Ascending aorta (tissue), 2 donors: ENCODE data around the gene CLCN4. TPM values are rescaled to one million over a fixed set of nuclear protein-coding genes. Genes with fewer than 3 reads are reported as not detected.
A peak's percentile ranks its signal among the peaks of the same experiment; 100 is the strongest.

Experiments
- DNase-seq, 2 donors: peaks; one replicate each; pipeline ENCODE4 v3.0.0-alpha.2; 2019; ENCODE audit warnings: low spot score in 2 of 2
- H3K27ac ChIP-seq, 2 donors: fragments of 200-600 bp; sonication (generic); one replicate each; pipeline ENCODE4 v1.5.1; 2016 to 2017; ENCODE audit warnings: mild to moderate bottlenecking in 1 of 2
- H3K27me3 ChIP-seq: fragments of 200-600 bp; sonication (generic); one replicate; pipeline ENCODE4 v1.5.1; 2017
- H3K36me3 ChIP-seq, 2 donors: fragments of 200-600 bp; sonication (generic); one replicate each; pipeline ENCODE4 v1.5.1; 2016
- H3K4me1 ChIP-seq, 2 donors: fragments of 200-600 bp; sonication (generic); one replicate each; pipeline ENCODE4 v1.5.1; 2016 to 2017; ENCODE audit warnings: mild to moderate bottlenecking in 1 of 2
- H3K4me3 ChIP-seq, 2 donors: fragments of 200-600 bp; sonication (generic); one replicate each; pipeline ENCODE4 v1.5.1; 2016 to 2017; ENCODE audit warnings: mild to moderate bottlenecking in 1 of 2
- H3K9me3 ChIP-seq, 2 donors: fragments of 200-600 bp; sonication (generic); one replicate each; pipeline ENCODE4 v1.5.1; 2016
- intact Hi-C: fragments of 100-400 bp; cut with DNase I; formaldehyde crosslinking; loops from one replicate; pipeline ENCODE4 v1.15.1; 2023
- total RNA-seq: library from RNA; depleted of rRNA; stranded (reverse); fragments of >200 nt; gene quantifications from one replicate; pipeline ENCODE4 v1.1.0, GENCODE V29; 2016
- TF ChIP-seq, protein P1 (sequence below), 3 experiments: fragments of 200-600 bp in 2 of 3; fragments of 450-650 bp in 1 of 3; sonication (generic) in 2 of 3; IDR thresholded peaks; one replicate each; pipeline ENCODE4 v1.5.1; 2016 to 2019; ENCODE audit warnings: antibody characterized with exemption in 3 of 3, mild to moderate bottlenecking in 1 of 3, moderate library complexity in 1 of 3

Gene CLCN4
- total RNA-seq, 1 donor from 2014 or later = 4.4 TPM

DNA sequence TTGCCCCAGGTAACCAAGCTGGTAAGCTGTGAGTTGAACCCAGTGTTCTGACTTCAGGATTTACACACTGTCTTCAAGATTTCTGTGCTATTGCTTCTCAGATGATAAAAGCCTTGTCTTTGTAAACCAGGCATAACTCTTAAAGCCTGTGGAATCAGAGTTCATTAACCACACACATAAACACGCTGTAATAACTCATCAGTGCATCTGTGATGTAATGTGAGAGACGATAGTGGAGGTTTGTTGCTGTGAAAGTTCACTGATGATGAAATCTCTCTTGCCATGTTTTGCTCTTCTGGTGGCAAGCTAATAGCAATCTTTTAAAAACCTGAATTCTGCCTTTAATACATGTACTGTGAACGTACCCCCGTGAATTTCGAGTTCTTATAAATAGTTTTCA lies 41.5 kb downstream of the CLCN4 start:
- intact Hi-C loops = no loop called here
- TF ChIP-seq, protein P1, sequence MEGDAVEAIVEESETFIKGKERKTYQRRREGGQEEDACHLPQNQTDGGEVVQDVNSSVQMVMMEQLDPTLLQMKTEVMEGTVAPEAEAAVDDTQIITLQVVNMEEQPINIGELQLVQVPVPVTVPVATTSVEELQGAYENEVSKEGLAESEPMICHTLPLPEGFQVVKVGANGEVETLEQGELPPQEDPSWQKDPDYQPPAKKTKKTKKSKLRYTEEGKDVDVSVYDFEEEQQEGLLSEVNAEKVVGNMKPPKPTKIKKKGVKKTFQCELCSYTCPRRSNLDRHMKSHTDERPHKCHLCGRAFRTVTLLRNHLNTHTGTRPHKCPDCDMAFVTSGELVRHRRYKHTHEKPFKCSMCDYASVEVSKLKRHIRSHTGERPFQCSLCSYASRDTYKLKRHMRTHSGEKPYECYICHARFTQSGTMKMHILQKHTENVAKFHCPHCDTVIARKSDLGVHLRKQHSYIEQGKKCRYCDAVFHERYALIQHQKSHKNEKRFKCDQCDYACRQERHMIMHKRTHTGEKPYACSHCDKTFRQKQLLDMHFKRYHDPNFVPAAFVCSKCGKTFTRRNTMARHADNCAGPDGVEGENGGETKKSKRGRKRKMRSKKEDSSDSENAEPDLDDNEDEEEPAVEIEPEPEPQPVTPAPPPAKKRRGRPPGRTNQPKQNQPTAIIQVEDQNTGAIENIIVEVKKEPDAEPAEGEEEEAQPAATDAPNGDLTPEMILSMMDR (IDR thresholded peaks at IDR 0.05) = no peak
- Histone ChIP-seq H3K36me3 (no peaks in the 10 kb centered on the region), H3K27ac (no peak overlapping the region), H3K9me3 (no peaks in the 10 kb centered on the region), H3K4me3 (no peak overlapping the region), H3K27me3 (no peaks in the 10 kb centered on the region), H3K4me1 (no peaks in the 10 kb centered on the region)
- DNase-seq = no peak

DNA sequence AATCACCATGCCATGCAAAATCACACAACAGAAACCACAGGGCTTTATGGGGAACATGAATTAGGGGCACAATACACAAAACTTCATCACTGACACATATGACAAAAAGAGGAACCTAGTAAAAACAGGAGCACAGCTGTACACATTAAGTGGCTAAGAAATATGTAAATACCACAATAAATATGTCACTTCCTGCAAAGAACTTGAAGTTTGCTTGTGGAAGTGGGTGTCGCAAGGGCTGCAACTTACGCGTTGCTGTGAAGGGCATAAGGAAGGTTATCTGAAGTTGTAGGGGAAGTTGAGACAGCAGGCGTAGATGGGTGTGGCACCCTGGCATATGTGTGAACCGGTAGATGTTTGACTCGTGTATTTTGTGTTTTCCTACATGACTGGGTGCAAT lies 42.4 kb downstream of the CLCN4 start:
- intact Hi-C loops = no loop called here
- Histone ChIP-seq H3K4me3 (no peak overlapping the region), H3K4me1 (no peaks in the 10 kb centered on the region), H3K27ac (no peak overlapping the region), H3K36me3 (no peaks in the 10 kb centered on the region), H3K9me3 (no peaks in the 10 kb centered on the region), H3K27me3 (no peaks in the 10 kb centered on the region)
- DNase-seq = peak in 1 of 2 donors; percentile 75
- TF ChIP-seq, protein P1 (IDR thresholded peaks at IDR 0.05) = no peak

DNA sequence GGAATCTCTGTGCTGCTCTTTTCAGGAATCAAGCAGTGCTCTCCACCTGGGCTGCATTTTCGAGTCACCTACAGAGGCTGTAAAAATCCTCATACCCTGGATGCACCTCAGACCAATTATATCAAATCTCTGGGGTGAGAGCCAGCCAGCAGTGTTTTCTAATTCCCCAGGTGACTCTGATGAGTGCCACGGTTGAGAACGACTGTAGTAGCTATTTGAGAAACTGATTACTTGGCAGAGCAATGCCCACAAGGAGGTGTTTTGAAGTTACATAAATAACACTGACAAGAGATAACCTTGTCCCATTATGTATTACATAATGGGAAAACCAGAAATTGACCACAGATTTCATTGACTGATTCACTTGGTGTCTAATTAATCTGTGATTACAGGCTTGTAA lies 46.8 kb downstream of the CLCN4 start:
- Histone ChIP-seq H3K9me3 (no peaks in the 10 kb centered on the region), H3K4me3 (no peak overlapping the region), H3K36me3 (no peaks in the 10 kb centered on the region), H3K27ac (no peak overlapping the region), H3K27me3 (no peaks in the 10 kb centered on the region), H3K4me1 (no peaks in the 10 kb centered on the region)
- intact Hi-C loops = no loop called here
- TF ChIP-seq, protein P1 (IDR thresholded peaks at IDR 0.05) = no peak
- no peak for DNase-seq

DNA sequence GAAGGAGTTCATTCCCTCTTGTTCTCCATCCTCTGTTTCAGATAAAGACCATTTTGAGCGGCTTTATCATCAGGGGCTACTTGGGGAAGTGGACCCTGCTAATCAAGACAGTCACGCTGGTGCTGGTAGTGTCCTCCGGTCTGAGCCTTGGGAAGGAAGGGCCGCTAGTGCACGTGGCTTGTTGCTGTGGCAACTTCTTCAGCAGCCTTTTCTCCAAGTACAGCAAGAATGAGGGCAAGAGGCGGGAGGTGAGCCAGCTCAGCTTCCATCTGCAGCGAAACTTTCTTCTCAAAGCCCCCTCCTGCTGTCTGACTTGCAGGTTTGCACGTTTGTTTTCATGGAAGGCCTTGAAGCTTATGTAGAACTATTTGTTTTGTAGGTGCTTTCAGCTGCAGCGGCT lies 49.5 kb downstream of the CLCN4 start:
- no peaks in the 10 kb centered on the region for H3K4me1 ChIP-seq
- no peaks in the 10 kb centered on the region for H3K36me3 ChIP-seq
- no peak overlapping the region for H3K4me3 ChIP-seq
- no peak for DNase-seq
- H3K27me3 ChIP-seq = no peaks in the 10 kb centered on the region
- intact Hi-C loops = no loop called here
- no peaks in the 10 kb centered on the region for H3K9me3 ChIP-seq
- TF ChIP-seq, protein P1 (IDR thresholded peaks at IDR 0.05) = no peak
- no peak overlapping the region for H3K27ac ChIP-seq

DNA sequence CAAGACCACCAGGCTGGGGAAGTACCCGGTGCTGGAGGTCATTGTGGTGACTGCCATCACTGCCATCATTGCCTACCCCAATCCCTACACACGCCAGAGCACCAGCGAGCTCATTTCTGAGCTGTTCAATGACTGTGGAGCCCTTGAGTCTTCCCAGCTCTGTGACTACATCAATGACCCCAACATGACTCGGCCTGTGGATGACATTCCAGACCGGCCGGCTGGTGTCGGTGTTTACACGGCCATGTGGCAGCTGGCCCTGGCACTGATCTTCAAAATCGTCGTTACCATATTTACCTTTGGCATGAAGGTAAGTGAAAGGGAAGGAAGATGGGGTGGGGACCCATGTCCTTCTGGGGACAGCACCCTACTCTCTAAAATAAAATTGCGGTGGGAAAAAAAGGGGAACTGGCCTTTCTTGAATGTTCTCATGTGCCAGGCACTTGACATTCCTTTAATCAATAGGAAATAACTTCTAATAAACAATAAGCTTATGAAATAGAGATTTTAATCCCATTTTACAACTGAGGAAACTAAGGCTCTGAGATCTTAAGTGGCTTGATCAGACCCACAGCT lies 51.6 kb downstream of the CLCN4 start:
- Histone ChIP-seq H3K4me3 (no peak overlapping the region), H3K27me3 (no peaks in the 10 kb centered on the region), H3K27ac (no peak overlapping the region), H3K36me3 (no peaks in the 10 kb centered on the region), H3K4me1 (no peaks in the 10 kb centered on the region), H3K9me3 (no peaks in the 10 kb centered on the region)
- no peak for DNase-seq
- intact Hi-C loops = no loop called here
- TF ChIP-seq, protein P1 (IDR thresholded peaks at IDR 0.05) = no peak

DNA sequence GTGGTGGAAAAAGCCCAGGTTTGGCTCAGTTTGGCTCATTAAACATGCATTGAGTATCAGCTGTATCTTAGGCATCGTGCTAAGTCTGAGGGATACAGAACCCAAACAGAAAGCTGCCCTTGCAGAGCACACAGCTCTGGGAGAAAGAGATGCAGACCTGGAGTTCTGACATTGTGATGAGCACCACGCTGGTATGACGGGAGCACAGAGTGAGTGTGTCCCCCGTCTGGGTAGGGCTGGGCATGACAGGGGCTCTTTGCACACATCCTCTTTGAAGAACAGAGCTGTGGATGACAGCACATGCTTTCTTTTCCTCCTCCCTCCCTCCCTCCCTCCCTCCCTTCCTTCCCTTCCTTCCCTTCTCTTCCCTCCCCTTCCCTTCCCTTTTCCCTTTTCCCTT lies 52.2 kb downstream of the CLCN4 start:
- Histone ChIP-seq H3K27me3 (no peaks in the 10 kb centered on the region), H3K9me3 (no peaks in the 10 kb centered on the region), H3K4me1 (no peaks in the 10 kb centered on the region), H3K27ac (no peak overlapping the region), H3K4me3 (no peak overlapping the region), H3K36me3 (no peaks in the 10 kb centered on the region)
- intact Hi-C loops = no loop called here
- TF ChIP-seq, protein P1 (IDR thresholded peaks at IDR 0.05) = no peak
- DNase-seq = no peak
